AG10803 (cell line): ENCODE results near the gene MITF.

Experiments
- DNase-seq: peaks from one replicate; pipeline ENCODE4 v3.0.0; 2010; ENCODE audit warnings: low read depth
- H3K4me3 ChIP-seq: 2 replicates; pipeline ENCODE4 v1.5.1; 2011; ENCODE audit warnings: mild to moderate bottlenecking, low read length, control low read depth
- TF ChIP-seq, protein P1 (sequence below): conservative IDR thresholded peaks from 2 replicates; pipeline ENCODE4 v1.5.1; 2011; ENCODE audit warnings: mild to moderate bottlenecking, low read length, control low read depth, inconsistent platforms

The MITF gene

DNA sequence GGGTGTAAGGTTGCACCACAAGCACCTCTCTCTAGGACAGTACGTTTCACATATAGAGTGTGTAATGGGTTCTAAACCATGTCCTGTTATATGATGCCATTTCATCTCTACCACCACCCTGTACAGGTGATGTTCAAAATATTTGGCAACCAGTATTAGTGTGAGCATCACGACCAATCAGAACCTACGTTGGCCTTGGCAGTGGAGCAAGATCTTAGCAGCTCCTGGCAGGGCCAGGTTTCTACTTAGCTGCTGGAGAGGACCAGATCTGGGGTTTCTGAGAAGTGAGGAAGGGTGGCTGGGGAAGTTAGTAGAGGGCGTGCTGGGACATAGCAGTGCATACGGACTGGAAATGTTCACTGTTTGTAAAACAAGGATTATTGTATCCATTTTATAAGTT is 23.1 kb upstream of the MITF start:
- no peak overlapping the region for H3K4me3 ChIP-seq
- DNase-seq, result no peak
- TF ChIP-seq, protein P1, sequence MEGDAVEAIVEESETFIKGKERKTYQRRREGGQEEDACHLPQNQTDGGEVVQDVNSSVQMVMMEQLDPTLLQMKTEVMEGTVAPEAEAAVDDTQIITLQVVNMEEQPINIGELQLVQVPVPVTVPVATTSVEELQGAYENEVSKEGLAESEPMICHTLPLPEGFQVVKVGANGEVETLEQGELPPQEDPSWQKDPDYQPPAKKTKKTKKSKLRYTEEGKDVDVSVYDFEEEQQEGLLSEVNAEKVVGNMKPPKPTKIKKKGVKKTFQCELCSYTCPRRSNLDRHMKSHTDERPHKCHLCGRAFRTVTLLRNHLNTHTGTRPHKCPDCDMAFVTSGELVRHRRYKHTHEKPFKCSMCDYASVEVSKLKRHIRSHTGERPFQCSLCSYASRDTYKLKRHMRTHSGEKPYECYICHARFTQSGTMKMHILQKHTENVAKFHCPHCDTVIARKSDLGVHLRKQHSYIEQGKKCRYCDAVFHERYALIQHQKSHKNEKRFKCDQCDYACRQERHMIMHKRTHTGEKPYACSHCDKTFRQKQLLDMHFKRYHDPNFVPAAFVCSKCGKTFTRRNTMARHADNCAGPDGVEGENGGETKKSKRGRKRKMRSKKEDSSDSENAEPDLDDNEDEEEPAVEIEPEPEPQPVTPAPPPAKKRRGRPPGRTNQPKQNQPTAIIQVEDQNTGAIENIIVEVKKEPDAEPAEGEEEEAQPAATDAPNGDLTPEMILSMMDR, result no peak

DNA sequence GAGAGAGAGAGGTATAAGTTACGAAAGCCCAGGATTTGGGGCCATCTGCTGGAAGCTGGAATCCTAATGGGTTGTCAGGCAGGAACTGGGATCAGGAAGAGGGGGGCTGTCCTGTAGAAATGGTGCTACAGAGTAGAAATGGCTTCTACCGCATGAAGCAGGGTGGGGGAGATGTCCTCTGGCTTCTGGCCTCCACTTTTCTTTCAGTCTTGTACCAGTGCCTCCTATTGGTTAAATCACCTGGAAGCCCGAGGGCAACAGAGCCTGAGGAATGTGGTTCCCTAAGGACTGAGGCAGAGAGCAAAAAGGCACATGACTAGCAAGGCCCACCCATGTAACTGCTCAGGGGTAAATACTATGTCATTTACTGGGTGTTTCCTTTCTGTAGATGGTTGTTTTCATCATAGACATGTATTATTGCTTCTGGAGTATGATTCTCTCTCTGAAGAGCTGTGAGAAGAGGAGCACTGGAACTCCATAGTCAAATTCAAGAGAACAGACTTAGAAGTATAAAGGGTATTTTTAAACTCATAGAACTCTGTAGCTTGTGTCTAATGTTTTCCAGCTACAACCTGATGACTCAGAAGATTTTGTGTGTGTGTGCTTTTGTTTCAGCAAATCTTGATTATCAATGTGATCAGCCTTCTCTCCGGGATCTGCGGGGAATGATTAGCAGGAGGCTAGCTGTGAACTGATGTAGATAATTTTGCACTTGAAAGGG is 20.2 kb upstream of the MITF start:
- TF ChIP-seq, protein P1, result no peak
- no peak overlapping the region for H3K4me3 ChIP-seq
- DNase-seq, result no peak

DNA sequence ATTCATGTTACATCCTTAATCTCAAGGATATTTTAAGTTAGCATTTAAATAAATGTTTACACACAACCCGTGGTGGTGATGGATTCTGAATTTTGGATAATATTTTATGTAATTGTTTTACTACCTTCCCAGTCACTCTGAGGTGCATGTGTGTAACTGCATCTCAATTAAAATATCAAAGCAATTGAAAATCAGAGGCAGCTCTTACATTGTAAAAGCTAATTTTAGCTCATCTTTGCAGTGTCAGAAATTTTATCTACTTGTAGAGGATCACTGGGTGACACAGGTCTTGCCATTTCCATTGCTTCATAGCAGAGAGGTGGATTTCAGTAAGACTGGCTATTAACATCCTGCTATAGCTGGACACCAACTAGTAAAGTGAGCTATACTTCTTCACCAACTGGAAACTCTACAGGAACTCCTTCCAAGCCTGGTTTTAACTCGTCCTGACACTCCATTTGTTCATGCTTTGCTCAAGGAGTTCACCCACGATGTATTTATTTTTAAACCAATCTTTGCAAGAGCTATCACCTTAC is 19.6 kb upstream of the MITF start:
- no peak overlapping the region for H3K4me3 ChIP-seq
- TF ChIP-seq, protein P1, result no peak
- DNase-seq, result no peak

DNA sequence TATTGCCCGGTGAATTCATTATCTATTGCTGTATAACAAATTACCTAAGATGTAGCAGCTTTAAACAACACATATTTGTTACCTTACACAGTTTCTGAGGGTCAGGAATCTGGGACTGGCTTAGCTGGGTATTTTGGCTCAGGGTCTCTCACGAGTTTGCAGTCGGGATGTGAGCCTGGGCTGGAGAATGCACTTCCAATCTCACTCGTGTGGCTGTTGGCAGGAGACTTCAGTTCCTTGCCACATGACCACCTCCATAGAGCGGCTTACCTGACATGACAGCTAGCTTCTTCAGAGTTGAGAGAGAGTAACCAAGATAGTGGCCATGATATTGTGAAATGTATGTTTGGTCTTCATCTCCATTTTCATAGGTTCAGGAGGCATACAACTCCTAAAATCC is 18.4 kb upstream of the MITF start:
- no peak for DNase-seq
- TF ChIP-seq, protein P1, result no peak
- no peak overlapping the region for H3K4me3 ChIP-seq

DNA sequence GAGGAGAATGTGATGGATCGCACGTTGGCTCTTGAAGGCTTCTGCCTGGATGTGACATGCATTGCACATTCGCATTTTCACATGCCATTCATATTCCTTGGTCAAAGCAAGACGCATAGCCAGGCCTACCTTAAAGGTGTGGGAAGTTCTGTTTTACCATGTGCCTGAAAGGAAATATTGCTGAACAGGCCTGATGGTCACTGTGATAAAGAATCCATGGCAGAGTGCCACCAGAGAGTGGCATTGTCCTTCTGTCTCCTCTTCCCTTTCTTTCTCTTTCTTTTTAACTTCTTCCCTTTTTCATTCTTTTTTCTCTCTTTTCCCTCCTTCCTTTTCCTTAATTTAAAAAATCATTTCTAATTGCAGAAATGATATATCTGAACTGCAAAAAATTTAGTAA is 15.9 kb upstream of the MITF start:
- TF ChIP-seq, protein P1, result no peak
- H3K4me3 ChIP-seq, result no peak overlapping the region
- no peak for DNase-seq

DNA sequence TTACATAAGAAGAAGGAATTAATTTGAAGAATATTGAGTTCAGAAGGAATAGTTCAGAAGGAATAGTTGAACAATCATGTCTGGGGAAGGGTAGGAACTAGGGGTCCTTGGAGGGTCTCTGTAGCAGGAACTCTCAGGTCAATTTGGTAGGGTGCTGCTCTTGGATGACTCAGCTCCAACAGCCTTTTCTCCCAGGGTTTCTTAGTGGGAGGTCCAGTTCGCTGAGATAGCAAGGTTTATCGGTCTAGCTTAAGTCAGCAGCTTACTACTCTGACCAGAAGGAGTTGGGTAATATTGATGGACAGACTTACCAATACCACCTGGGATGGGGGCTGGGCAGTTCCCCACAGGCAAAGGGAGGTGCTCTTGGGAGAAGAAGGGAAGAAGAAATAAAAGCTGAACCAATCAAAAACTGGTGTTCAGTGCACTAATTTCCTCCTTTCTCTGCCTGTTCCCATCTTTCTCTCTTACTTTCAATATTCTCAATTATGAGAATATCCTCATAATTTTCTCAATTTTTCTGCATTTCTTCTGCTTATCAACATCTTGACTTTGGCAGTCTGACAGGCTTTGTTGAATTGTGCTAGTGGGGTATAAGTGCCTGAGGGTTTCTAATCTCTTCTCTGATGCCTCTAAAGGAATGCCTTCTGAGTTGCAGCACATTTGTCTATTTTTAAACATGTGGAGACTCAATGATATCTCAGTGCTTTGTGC is 14.4 kb upstream of the MITF start:
- DNase-seq, result no peak

More for the DNA sequence above, 14.4 kb upstream of the MITF start:
- H3K4me3 ChIP-seq, result no peak overlapping the region
- TF ChIP-seq, protein P1, result no peak
